ENCODE results near the gene POLR1C.

POLR1C gene

DNA sequence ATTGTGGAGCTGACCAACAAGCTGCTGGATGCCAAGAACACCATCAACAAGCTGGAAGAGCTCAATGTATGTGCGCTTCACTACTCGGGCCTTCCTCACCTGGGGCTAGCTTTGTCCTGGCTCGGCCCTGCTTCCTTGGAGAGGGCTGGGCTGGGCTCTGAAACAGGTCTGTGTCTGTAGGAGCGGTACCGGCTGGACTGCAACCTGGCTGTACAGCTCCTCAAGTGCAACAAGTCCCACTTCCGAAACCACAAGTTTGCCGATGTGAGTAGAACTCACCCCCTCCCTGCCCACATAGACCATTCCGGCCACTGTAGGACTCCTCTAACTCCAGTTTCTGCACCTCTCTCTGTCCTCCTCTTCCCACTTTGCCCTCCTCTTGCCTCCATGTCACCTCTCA, 13.4 kb upstream of the POLR1C start:
- Histone ChIP-seq H3K9ac (ENCODE audit: low read length) (no peak overlapping the region), H3K27me3 (ENCODE audit: insufficient read depth, low read length) (peaks cover 1% of the 10 kb centered on the region; the same call in 1 of the 2 replicates), H3K36me3 (ENCODE audit: insufficient read depth, low read length) (peaks cover 43% of the 10 kb centered on the region; the same call in 1 of the 2 replicates), H3K9me2 (ENCODE audit: low read depth, low read length) (no peaks in the 10 kb centered on the region), H3K4me3 (ENCODE audit: low read depth, low read length, poor library complexity, severe bottlenecking) (no peak overlapping the region), H3F3A (ENCODE audit: insufficient read depth, low read length) (no peaks in the 10 kb centered on the region), H2AFZ (ENCODE audit: low read length) (no peak overlapping the region), H4K20me1 (ENCODE audit: insufficient read depth, low read length) (no peaks in the 10 kb centered on the region), H3K79me2 (ENCODE audit: insufficient read depth, low read length) (no peaks in the 10 kb centered on the region), H3K4me1 (ENCODE audit: insufficient read depth, low read length, severe bottlenecking) (no peaks in the 10 kb centered on the region), H3K4me2 (ENCODE audit: low read length) (no peak overlapping the region), H3K27ac (ENCODE audit: low read depth, low read length, poor library complexity, severe bottlenecking) (no peak overlapping the region), H3K9me3 (ENCODE audit: low read length) (no peaks in the 10 kb centered on the region)
- TF ChIP-seq, protein P1, sequence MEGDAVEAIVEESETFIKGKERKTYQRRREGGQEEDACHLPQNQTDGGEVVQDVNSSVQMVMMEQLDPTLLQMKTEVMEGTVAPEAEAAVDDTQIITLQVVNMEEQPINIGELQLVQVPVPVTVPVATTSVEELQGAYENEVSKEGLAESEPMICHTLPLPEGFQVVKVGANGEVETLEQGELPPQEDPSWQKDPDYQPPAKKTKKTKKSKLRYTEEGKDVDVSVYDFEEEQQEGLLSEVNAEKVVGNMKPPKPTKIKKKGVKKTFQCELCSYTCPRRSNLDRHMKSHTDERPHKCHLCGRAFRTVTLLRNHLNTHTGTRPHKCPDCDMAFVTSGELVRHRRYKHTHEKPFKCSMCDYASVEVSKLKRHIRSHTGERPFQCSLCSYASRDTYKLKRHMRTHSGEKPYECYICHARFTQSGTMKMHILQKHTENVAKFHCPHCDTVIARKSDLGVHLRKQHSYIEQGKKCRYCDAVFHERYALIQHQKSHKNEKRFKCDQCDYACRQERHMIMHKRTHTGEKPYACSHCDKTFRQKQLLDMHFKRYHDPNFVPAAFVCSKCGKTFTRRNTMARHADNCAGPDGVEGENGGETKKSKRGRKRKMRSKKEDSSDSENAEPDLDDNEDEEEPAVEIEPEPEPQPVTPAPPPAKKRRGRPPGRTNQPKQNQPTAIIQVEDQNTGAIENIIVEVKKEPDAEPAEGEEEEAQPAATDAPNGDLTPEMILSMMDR (IDR thresholded peaks at IDR 0.05; ENCODE audit: low read length), result no peak
- TF ChIP-seq EZH2 (IDR thresholded peaks at IDR 0.05; ENCODE audit: borderline replicate concordance, low read length), result no peak

DNA sequence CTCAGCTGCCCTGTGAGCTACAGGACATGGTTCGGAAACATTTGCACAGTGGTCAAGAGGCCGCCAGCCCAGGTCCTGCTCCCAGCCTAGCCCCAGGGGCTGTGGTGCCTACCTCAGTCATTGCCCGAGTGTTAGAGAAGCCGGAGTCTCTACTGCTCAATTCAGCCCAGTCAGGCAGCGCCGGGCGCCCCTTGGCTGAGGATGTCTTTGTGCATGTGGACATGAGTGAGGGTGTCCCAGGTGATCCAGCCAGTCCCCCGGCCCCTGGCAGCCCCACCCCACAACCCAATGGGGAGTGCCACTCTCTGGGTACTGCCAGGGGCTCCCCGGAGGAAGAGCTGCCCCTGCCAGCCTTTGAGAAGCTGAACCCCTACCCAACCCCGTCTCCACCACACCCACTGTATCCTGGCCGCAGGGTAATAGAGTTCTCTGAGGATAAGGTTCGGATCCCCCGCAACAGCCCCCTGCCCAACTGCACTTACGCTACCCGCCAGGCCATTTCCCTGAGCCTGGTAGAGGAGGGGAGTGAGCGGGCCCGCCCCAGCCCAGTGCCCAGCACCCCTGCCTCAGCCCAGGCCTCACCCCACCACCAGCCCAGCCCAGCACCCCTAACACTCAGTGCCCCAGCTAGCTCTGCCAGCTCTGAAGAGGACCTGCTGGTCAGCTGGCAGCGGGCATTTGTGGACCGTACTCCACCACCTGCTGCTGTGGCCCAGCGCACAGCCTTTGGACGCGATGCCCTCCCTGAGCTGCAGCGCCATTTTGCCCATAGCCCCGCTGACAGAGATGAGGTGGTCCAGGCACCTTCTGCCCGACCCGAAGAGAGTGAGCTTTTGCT, 11.9 kb upstream of the POLR1C start:
- H2AFZ ChIP-seq (ENCODE audit: low read length), result no peak overlapping the region
- no peaks in the 10 kb centered on the region for H3K9me3 ChIP-seq (ENCODE audit: low read length)
- H3K79me2 ChIP-seq (ENCODE audit: insufficient read depth, low read length), result no peaks in the 10 kb centered on the region
- no peak overlapping the region for H3K4me3 ChIP-seq (ENCODE audit: low read depth, low read length, poor library complexity, severe bottlenecking)
- no peaks in the 10 kb centered on the region for H3F3A ChIP-seq (ENCODE audit: insufficient read depth, low read length)
- H3K9ac ChIP-seq (ENCODE audit: low read length), result no peak overlapping the region
- H3K4me2 ChIP-seq (ENCODE audit: low read length), result no peak overlapping the region
- H3K27ac ChIP-seq (ENCODE audit: low read depth, low read length, poor library complexity, severe bottlenecking), result no peak overlapping the region
- peaks cover 8% of the 10 kb centered on the region for H3K27me3 ChIP-seq (ENCODE audit: insufficient read depth, low read length)
- H3K9me2 ChIP-seq (ENCODE audit: low read depth, low read length), result no peaks in the 10 kb centered on the region
- peaks cover 31% of the 10 kb centered on the region; the same call in 1 of the 2 replicates for H3K36me3 ChIP-seq (ENCODE audit: insufficient read depth, low read length)
- no peaks in the 10 kb centered on the region for H4K20me1 ChIP-seq (ENCODE audit: insufficient read depth, low read length)
- TF ChIP-seq, protein P1 (IDR thresholded peaks at IDR 0.05; ENCODE audit: low read length), result no peak
- no peak for TF ChIP-seq EZH2 (IDR thresholded peaks at IDR 0.05; ENCODE audit: borderline replicate concordance, low read length)
- H3K4me1 ChIP-seq (ENCODE audit: insufficient read depth, low read length, severe bottlenecking), result peaks cover 6% of the 10 kb centered on the region

DNA sequence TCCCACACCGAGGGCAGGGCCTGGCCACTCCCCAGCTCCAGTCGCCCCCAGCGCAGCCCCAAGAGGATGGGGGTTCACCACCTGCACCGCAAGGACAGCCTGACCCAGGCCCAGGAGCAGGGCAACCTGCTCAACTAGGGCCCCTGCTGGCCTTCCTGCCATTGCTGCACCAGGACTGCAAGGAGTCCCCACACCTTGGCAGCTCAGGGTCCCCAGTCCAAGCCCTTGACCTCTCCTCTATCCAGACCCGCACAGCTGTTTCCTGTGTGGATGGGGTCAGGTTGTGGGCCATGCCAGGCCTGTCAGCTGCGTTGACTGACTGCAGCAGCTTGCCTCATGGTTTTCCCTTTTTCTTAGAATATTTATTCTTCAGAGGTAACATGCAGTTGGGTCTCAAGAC, 11.2 kb upstream of the POLR1C start:
- Histone ChIP-seq H3K4me2 (ENCODE audit: low read length) (no peak overlapping the region), H3K9me2 (ENCODE audit: low read depth, low read length) (no peaks in the 10 kb centered on the region), H3K4me1 (ENCODE audit: insufficient read depth, low read length, severe bottlenecking) (peaks cover 11% of the 10 kb centered on the region), H3K27ac (ENCODE audit: low read depth, low read length, poor library complexity, severe bottlenecking) (no peak overlapping the region), H4K20me1 (ENCODE audit: insufficient read depth, low read length) (no peaks in the 10 kb centered on the region), H3F3A (ENCODE audit: insufficient read depth, low read length) (no peaks in the 10 kb centered on the region), H3K4me3 (ENCODE audit: low read depth, low read length, poor library complexity, severe bottlenecking) (no peak overlapping the region), H3K79me2 (ENCODE audit: insufficient read depth, low read length) (no peaks in the 10 kb centered on the region), H3K27me3 (ENCODE audit: insufficient read depth, low read length) (peaks cover 8% of the 10 kb centered on the region), H3K36me3 (ENCODE audit: insufficient read depth, low read length) (peaks cover 28% of the 10 kb centered on the region; the same call in 1 of the 2 replicates), H3K9ac (ENCODE audit: low read length) (no peak overlapping the region), H3K9me3 (ENCODE audit: low read length) (no peaks in the 10 kb centered on the region), H2AFZ (ENCODE audit: low read length) (no peak overlapping the region)
- TF ChIP-seq, protein P1 (IDR thresholded peaks at IDR 0.05; ENCODE audit: low read length), result no peak
- no peak for TF ChIP-seq EZH2 (IDR thresholded peaks at IDR 0.05; ENCODE audit: borderline replicate concordance, low read length)
